GM10266 (cell line): ENCODE measurements around the gene APLNR.

Source experiments
- DNase-seq: peaks from one replicate; pipeline ENCODE4 v3.0.0; 2012; ENCODE audit errors: extremely low spot score
- CTCF ChIP-seq: IDR thresholded peaks from 2 replicates; pipeline ENCODE4 v1.5.1; 2012; ENCODE audit warnings: mild to moderate bottlenecking, low read depth; ENCODE audit not compliant: control insufficient read depth, insufficient read depth; ENCODE audit errors: missing control alignments

Gene APLNR

GRCh38 chr11:57249384-57250319 lies 12.6 kb upstream of the APLNR start:
- TF ChIP-seq CTCF = peak; percentile 88
- DNase-seq = peak; percentile 55

GRCh38 chr11:57248780-57249383 lies 11.8 kb upstream of the APLNR start:
- TF ChIP-seq CTCF = peak; percentile 36
- DNase-seq = peak; percentile 49

- TF ChIP-seq CTCF = no peak
- no peak for DNase-seq
Observed at GRCh38 chr11:57244911-57245310, 7.9 kb upstream of the APLNR start.

GRCh38 chr11:57241353-57241972 lies 4.4 kb upstream of the APLNR start:
- DNase-seq = no peak
- TF ChIP-seq CTCF = no peak

- no peak for DNase-seq
- TF ChIP-seq CTCF = no peak
Observed at GRCh38 chr11:57240757-57241156, 3.7 kb upstream of the APLNR start.

- no peak for DNase-seq
- TF ChIP-seq CTCF = no peak
Observed at GRCh38 chr11:57240007-57240406, 3.0 kb upstream of the APLNR start.

- DNase-seq = no peak
- no peak for TF ChIP-seq CTCF
Observed at GRCh38 chr11:57239348-57239747, 2.3 kb upstream of the APLNR start.
